ENCODE measurements around the gene SYP.
A peak's percentile ranks its signal among the peaks of the same experiment; 100 is the strongest.

The SYP gene

DNA sequence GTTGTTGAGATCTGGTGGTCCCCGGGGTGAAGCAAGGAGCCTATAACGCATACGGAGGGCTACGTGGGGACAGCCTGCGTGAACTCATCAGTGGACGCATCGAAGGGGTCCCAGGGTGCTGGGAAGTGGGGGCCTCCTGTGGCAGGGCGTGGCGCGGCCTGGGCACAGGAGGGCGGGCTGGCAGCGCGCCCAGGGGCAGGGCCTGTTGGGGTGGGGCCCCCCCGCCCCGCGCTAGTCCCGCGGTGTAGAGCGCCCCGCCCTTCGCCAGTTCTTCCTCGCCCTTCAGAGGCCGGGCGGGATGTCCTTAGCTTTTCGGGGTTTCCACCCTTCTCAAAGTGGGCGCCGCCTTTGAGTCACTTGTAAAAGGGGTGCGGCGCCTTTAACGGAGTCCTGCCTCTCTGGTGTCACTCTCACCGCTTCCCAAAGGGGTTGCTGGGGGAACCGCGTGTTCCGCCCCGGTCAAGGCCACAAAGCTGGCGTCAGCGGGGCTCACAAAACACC, 27.7 kb downstream of the SYP start (continued):
- TF ChIP-seq BCL11A (tag by site-specific recombination; IDR thresholded peaks at IDR 0.05; ENCODE audit: low read depth): no peak
- no peak for TF ChIP-seq ZNF664 (tag by site-specific recombination; IDR thresholded peaks at IDR 0.05)
- TF ChIP-seq, protein P1, sequence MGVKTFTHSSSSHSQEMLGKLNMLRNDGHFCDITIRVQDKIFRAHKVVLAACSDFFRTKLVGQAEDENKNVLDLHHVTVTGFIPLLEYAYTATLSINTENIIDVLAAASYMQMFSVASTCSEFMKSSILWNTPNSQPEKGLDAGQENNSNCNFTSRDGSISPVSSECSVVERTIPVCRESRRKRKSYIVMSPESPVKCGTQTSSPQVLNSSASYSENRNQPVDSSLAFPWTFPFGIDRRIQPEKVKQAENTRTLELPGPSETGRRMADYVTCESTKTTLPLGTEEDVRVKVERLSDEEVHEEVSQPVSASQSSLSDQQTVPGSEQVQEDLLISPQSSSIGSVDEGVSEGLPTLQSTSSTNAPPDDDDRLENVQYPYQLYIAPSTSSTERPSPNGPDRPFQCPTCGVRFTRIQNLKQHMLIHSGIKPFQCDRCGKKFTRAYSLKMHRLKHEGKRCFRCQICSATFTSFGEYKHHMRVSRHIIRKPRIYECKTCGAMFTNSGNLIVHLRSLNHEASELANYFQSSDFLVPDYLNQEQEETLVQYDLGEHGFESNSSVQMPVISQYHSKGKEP (tag by site-specific recombination; IDR thresholded peaks at IDR 0.05): no peak
- peak; percentile 33 for TF ChIP-seq ZNF629 (tag by site-specific recombination; IDR thresholded peaks at IDR 0.05)
- TF ChIP-seq ZNF843 (tag by site-specific recombination; IDR thresholded peaks at IDR 0.05): no peak
- no peak for TF ChIP-seq ZNF23 (tag by site-specific recombination; IDR thresholded peaks at IDR 0.05; ENCODE audit: borderline replicate concordance)
- no peak for TF ChIP-seq ZNF785 (tag by site-specific recombination; IDR thresholded peaks at IDR 0.05)
- no peak for TF ChIP-seq ZNF621 (tag by site-specific recombination; IDR thresholded peaks at IDR 0.05)
- no peak; the same call in 1 of the 2 replicates for TF ChIP-seq ZNF76 (tag by site-specific recombination; IDR thresholded peaks at IDR 0.05; ENCODE audit: borderline replicate concordance, low read depth)
- TF ChIP-seq, protein P2, sequence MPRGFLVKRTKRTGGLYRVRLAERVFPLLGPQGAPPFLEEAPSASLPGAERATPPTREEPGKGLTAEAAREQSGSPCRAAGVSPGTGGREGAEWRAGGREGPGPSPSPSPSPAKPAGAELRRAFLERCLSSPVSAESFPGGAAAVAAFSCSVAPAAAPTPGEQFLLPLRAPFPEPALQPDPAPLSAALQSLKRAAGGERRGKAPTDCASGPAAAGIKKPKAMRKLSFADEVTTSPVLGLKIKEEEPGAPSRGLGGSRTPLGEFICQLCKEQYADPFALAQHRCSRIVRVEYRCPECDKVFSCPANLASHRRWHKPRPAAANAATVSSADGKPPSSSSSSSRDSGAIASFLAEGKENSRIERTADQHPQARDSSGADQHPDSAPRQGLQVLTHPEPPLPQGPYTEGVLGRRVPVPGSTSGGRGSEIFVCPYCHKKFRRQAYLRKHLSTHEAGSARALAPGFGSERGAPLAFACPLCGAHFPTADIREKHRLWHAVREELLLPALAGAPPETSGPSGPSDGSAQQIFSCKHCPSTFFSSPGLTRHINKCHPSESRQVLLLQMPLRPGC (tag by site-specific recombination; IDR thresholded peaks at IDR 0.05): no peak
- TF ChIP-seq, protein P3, sequence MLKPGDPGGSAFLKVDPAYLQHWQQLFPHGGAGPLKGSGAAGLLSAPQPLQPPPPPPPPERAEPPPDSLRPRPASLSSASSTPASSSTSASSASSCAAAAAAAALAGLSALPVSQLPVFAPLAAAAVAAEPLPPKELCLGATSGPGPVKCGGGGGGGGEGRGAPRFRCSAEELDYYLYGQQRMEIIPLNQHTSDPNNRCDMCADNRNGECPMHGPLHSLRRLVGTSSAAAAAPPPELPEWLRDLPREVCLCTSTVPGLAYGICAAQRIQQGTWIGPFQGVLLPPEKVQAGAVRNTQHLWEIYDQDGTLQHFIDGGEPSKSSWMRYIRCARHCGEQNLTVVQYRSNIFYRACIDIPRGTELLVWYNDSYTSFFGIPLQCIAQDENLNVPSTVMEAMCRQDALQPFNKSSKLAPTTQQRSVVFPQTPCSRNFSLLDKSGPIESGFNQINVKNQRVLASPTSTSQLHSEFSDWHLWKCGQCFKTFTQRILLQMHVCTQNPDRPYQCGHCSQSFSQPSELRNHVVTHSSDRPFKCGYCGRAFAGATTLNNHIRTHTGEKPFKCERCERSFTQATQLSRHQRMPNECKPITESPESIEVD (tag by site-specific recombination; IDR thresholded peaks at IDR 0.05): no peak
- TF ChIP-seq ZBTB7A (tag by site-specific recombination; IDR thresholded peaks at IDR 0.05; ENCODE audit: low read depth): no peak; the same call in 1 of the 2 replicates
- TF ChIP-seq ZNF132 (tag by site-specific recombination; IDR thresholded peaks at IDR 0.05; ENCODE audit: borderline replicate concordance): no peak
- TF ChIP-seq, protein P4, sequence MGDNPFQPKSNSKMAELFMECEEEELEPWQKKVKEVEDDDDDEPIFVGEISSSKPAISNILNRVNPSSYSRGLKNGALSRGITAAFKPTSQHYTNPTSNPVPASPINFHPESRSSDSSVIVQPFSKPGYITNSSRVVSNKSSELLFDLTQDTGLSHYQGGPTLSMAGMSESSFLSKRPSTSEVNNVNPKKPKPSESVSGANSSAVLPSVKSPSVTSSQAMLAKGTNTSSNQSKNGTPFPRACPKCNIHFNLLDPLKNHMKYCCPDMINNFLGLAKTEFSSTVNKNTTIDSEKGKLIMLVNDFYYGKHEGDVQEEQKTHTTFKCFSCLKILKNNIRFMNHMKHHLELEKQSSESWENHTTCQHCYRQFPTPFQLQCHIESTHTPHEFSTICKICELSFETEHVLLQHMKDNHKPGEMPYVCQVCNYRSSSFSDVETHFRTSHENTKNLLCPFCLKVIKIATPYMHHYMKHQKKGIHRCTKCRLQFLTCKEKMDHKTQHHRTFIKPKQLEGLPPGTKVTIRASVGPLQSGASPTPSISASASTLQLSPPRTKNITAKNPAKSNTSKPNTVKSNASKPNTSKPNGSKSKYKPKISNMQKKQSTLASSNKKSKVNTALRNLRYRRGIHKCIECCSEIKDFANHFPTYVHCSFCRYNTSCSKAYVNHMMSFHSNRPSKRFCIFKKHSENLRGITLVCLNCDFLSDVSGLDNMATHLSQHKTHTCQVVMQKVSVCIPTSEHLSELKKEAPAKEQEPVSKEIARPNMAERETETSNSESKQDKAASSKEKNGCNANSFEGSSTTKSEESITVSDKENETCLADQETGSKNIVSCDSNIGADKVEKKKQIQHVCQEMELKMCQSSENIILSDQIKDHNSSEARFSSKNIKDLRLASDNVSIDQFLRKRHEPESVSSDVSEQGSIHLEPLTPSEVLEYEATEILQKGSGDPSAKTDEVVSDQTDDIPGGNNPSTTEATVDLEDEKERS (tag by site-specific recombination; IDR thresholded peaks at IDR 0.05): no peak
- no peak for TF ChIP-seq ZNF747 (tag by site-specific recombination; IDR thresholded peaks at IDR 0.05)
- peak; percentile 80 for TF ChIP-seq KLF9 (tag by site-specific recombination; IDR thresholded peaks at IDR 0.05; ENCODE audit: low read depth)
- peak; percentile 67 for TF ChIP-seq ZFP69B (tag by site-specific recombination; IDR thresholded peaks at IDR 0.05)
- peak; percentile 61 for TF ChIP-seq SP2 (tag by site-specific recombination; IDR thresholded peaks at IDR 0.05)
- no peak for TF ChIP-seq TRIM28 (IDR thresholded peaks at IDR 0.05; ENCODE audit: borderline replicate concordance, low read length)
- no peak for TF ChIP-seq ZNF830 (tag by site-specific recombination; IDR thresholded peaks at IDR 0.05; ENCODE audit: low read depth)
- TF ChIP-seq SCRT2 (tag by site-specific recombination; IDR thresholded peaks at IDR 0.05): no peak
- no peak for TF ChIP-seq ZNF426 (tag by site-specific recombination; IDR thresholded peaks at IDR 0.05)
- TF ChIP-seq, protein P5, sequence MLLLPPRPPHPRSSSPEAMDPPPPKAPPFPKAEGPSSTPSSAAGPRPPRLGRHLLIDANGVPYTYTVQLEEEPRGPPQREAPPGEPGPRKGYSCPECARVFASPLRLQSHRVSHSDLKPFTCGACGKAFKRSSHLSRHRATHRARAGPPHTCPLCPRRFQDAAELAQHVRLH (tag by site-specific recombination; IDR thresholded peaks at IDR 0.05): no peak
- no peak for TF ChIP-seq ZFP37 (tag by site-specific recombination; IDR thresholded peaks at IDR 0.05)
- TF ChIP-seq ZNF777 (tag by site-specific recombination; IDR thresholded peaks at IDR 0.05; ENCODE audit: borderline replicate concordance): no peak
- no peak for TF ChIP-seq ZNF302 (tag by site-specific recombination; IDR thresholded peaks at IDR 0.05; ENCODE audit: low read depth)
- no peak for TF ChIP-seq GLI2 (tag by site-specific recombination; IDR thresholded peaks at IDR 0.05; ENCODE audit: borderline replicate concordance, low read depth)
- TF ChIP-seq ZNF157 (tag by site-specific recombination; IDR thresholded peaks at IDR 0.05): no peak
- TF ChIP-seq EGR2 (tag by site-specific recombination; IDR thresholded peaks at IDR 0.05; ENCODE audit: low read depth): no peak
- TF ChIP-seq, protein P6, sequence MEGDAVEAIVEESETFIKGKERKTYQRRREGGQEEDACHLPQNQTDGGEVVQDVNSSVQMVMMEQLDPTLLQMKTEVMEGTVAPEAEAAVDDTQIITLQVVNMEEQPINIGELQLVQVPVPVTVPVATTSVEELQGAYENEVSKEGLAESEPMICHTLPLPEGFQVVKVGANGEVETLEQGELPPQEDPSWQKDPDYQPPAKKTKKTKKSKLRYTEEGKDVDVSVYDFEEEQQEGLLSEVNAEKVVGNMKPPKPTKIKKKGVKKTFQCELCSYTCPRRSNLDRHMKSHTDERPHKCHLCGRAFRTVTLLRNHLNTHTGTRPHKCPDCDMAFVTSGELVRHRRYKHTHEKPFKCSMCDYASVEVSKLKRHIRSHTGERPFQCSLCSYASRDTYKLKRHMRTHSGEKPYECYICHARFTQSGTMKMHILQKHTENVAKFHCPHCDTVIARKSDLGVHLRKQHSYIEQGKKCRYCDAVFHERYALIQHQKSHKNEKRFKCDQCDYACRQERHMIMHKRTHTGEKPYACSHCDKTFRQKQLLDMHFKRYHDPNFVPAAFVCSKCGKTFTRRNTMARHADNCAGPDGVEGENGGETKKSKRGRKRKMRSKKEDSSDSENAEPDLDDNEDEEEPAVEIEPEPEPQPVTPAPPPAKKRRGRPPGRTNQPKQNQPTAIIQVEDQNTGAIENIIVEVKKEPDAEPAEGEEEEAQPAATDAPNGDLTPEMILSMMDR (tag by site-specific recombination; IDR thresholded peaks at IDR 0.05): peak; percentile 15; the same call in 1 of the 2 replicates
- TF ChIP-seq ZNF530 (tag by site-specific recombination; IDR thresholded peaks at IDR 0.05; ENCODE audit: low read depth): no peak
- peak; percentile 52; the same call in 1 of the 2 replicates for TF ChIP-seq ZEB2 (tag by site-specific recombination; IDR thresholded peaks at IDR 0.05)
